Measurements from ENCODE around the gene FOXC2. TPM values are rescaled to one million over a fixed set of nuclear protein-coding genes. Genes with fewer than 3 reads are reported as not detected.
A peak's percentile ranks its signal among the peaks of the same experiment; 100 is the strongest.

Gene FOXC2
- total and polyA plus RNA-seq, 2 of the 13 experiments (the other 11 are each of a cell fraction or from before 2014, with no cell fraction given), result not detected

GRCh38 chr16:86528061-86528929, 38.3 kb upstream of the FOXC2 start:
- no peak for FAIRE-seq
- H2AFZ ChIP-seq (ENCODE audit: low read length), result no peak overlapping the region
- no peak overlapping the region for H3K27ac ChIP-seq (ENCODE audit: extremely low read length, insufficient read depth, low read length)
- TF ChIP-seq AGO2 (optimal IDR thresholded peaks at IDR 0.05; ENCODE audit: low read depth, low read length) (peak; percentile 80), TOE1 (CRISPR knock-in tag; IDR thresholded peaks at IDR 0.05) (no peak)
- CTCF ChIA-PET (ENCODE audit: low intra/inter-chr PET ratio, low total read pairs), result no interaction called here
- H3K4me3 ChIP-seq (replicated peaks in 1 of 3; ENCODE audit: insufficient read depth in 1 of 3, low read depth in 2 of 3, low read length in 3 of 3), result no peak overlapping the region
- H3K27me3 ChIP-seq (ENCODE audit: control insufficient read depth in 1 of 2, insufficient read depth in 2 of 2, low read length in 2 of 2), result peaks cover 0 to 9% of the 10 kb centered on the region in 2 experiments; a peak in 3 of 5 replicates
- no peaks in the 10 kb centered on the region for H3K79me2 ChIP-seq (ENCODE audit: insufficient read depth, low read length)
- intact Hi-C loops (cut with micrococcal nuclease; ENCODE audit: unreplicated experiment) (no loop called here), in situ Hi-C loops (cut with HindIII; ENCODE audit: extremely low pct_ligation_motif_present, low pct_unique_long_range_greater_than_20kb) (no loop called here)
- ATAC-seq, result peak; percentile 21; the same call in 2 of the 3 replicates
- POLR2A ChIA-PET, result no interaction called here
- no peaks in the 10 kb centered on the region for H3K9me3 ChIP-seq (ENCODE audit: low read length)
- DNase-seq (ENCODE audit: low spot score), result no peak
- no peak overlapping the region for H3K4me2 ChIP-seq (ENCODE audit: low read depth, low read length)
- no peaks in the 10 kb centered on the region for H3K36me3 ChIP-seq (replicated peaks in 1 of 2; ENCODE audit: control insufficient read depth in 1 of 2, insufficient read depth in 2 of 2, low read length in 2 of 2)
- 83% methylated on average over 30 of the region's 38 CpGs for WGBS (ENCODE audit: low lambda C conversion rate)
- no TSS peak for BruUV-seq (replicated peaks)
- no peaks in the 10 kb centered on the region for H4K20me1 ChIP-seq (ENCODE audit: insufficient read depth, low read length)
- H3K4me1 ChIP-seq (ENCODE audit: insufficient read depth, low read length), result no peaks in the 10 kb centered on the region
- no peak overlapping the region for H3K9ac ChIP-seq (ENCODE audit: insufficient read depth, low read depth, low read length)

GRCh38 chr16:86529160-86529559, 37.5 kb upstream of the FOXC2 start:
- H3K9ac ChIP-seq (ENCODE audit: insufficient read depth, low read depth, low read length), result no peak overlapping the region
- ChIA-PET CTCF (ENCODE audit: low intra/inter-chr PET ratio, low total read pairs) (no interaction called here), POLR2A (no interaction called here)
- no peak overlapping the region for H2AFZ ChIP-seq (ENCODE audit: low read length)
- no peak for DNase-seq (ENCODE audit: low spot score)
- in situ Hi-C loops (cut with HindIII; ENCODE audit: extremely low pct_ligation_motif_present, low pct_unique_long_range_greater_than_20kb) (no loop called here), intact Hi-C loops (cut with micrococcal nuclease; ENCODE audit: unreplicated experiment) (no loop called here)
- no peak for FAIRE-seq
- WGBS (ENCODE audit: low lambda C conversion rate), result 96% methylated on average over 8 of the region's 8 CpGs
- no peak for ATAC-seq
- BruUV-seq (replicated peaks), result no TSS peak
- no peaks in the 10 kb centered on the region for H3K79me2 ChIP-seq (ENCODE audit: insufficient read depth, low read length)
- H3K4me3 ChIP-seq (replicated peaks in 1 of 3; ENCODE audit: insufficient read depth in 1 of 3, low read depth in 2 of 3, low read length in 3 of 3), result no peak overlapping the region
- no peaks in the 10 kb centered on the region for H3K4me1 ChIP-seq (ENCODE audit: insufficient read depth, low read length)
- H3K27ac ChIP-seq (ENCODE audit: extremely low read length, insufficient read depth, low read length), result no peak overlapping the region
- H3K4me2 ChIP-seq (ENCODE audit: low read depth, low read length), result no peak overlapping the region
- no peaks in the 10 kb centered on the region for H4K20me1 ChIP-seq (ENCODE audit: insufficient read depth, low read length)
- no peaks in the 10 kb centered on the region for H3K9me3 ChIP-seq (ENCODE audit: low read length)
- peaks cover 0 to 2% of the 10 kb centered on the region in 2 experiments; a peak in 2 of 5 replicates for H3K27me3 ChIP-seq (ENCODE audit: control insufficient read depth in 1 of 2, insufficient read depth in 2 of 2, low read length in 2 of 2)
- H3K36me3 ChIP-seq (replicated peaks in 1 of 2; ENCODE audit: control insufficient read depth in 1 of 2, insufficient read depth in 2 of 2, low read length in 2 of 2), result no peaks in the 10 kb centered on the region
- TF ChIP-seq ZFX (CRISPR knock-in tag; IDR thresholded peaks at IDR 0.05; ENCODE audit: low read depth) (no peak), HNF1B (CRISPR knock-in tag; IDR thresholded peaks at IDR 0.05) (no peak), GMEB2 (CRISPR knock-in tag; IDR thresholded peaks at IDR 0.05; ENCODE audit: low read depth) (no peak), ZSCAN30 (CRISPR knock-in tag; IDR thresholded peaks at IDR 0.05) (no peak), ZXDC (CRISPR knock-in tag; IDR thresholded peaks at IDR 0.05) (no peak)
